AG04450 (cell line): ENCODE measurements around the gene RPS2. TPM values are rescaled to one million over a fixed set of nuclear protein-coding genes. Genes with fewer than 3 reads are reported as not detected.

ENCODE experiments used
- CTCF ChIA-PET: fragments of 300-600, 350-600 bp; formaldehyde crosslinking; extraction: SDS; loops from one replicate; lab custom pipeline; 2022; ENCODE audit warnings: antibody characterized with exemption, inconsistent platforms; lab: Charles Lee
- POLR2A ChIA-PET: fragments of 350-600 bp; formaldehyde crosslinking; extraction: SDS; loops from one replicate; lab custom pipeline; 2021; ENCODE audit warnings: antibody characterized with exemption, inconsistent platforms; lab: Yijun Ruan, JAX
- DNase-seq: peaks from one replicate; pipeline ENCODE4 v3.0.0-alpha.2; 2011; ENCODE audit warnings: low read depth, low spot score
- H3K27ac ChIP-seq: one replicate; pipeline ENCODE4 v1.5.1; 2012; ENCODE audit warnings: low read depth, low read length, control low read depth
- H3K27me3 ChIP-seq: one replicate; pipeline ENCODE4 v1.6.0; 2012; ENCODE audit warnings: low read length; ENCODE audit not compliant: control insufficient read depth, insufficient read depth
- H3K4me3 ChIP-seq: 2 replicates; pipeline ENCODE4 v1.5.1; 2011; ENCODE audit warnings: mild to moderate bottlenecking, low read depth, low read length, control low read depth
- H3K9me3 ChIP-seq: 2 replicates; pipeline ENCODE4 v1.5.1; 2012; ENCODE audit warnings: low read length; ENCODE audit not compliant: control insufficient read depth, insufficient read depth
- polyA plus RNA-seq: library from polyadenylated mRNA; depleted of rRNA; stranded (reverse); fragments of >200 nt; gene quantifications from 2 replicates; pipeline ENCODE4 v1.2.3, GENCODE V29; 2011
- TF ChIP-seq, protein P1 (sequence below): IDR thresholded peaks from 2 replicates; pipeline ENCODE4 v1.5.1; 2011; ENCODE audit warnings: low read depth, low read length, control low read depth, inconsistent platforms

The RPS2 gene
- polyA plus RNA-seq, 1 experiment = 2,494 TPM

DNA sequence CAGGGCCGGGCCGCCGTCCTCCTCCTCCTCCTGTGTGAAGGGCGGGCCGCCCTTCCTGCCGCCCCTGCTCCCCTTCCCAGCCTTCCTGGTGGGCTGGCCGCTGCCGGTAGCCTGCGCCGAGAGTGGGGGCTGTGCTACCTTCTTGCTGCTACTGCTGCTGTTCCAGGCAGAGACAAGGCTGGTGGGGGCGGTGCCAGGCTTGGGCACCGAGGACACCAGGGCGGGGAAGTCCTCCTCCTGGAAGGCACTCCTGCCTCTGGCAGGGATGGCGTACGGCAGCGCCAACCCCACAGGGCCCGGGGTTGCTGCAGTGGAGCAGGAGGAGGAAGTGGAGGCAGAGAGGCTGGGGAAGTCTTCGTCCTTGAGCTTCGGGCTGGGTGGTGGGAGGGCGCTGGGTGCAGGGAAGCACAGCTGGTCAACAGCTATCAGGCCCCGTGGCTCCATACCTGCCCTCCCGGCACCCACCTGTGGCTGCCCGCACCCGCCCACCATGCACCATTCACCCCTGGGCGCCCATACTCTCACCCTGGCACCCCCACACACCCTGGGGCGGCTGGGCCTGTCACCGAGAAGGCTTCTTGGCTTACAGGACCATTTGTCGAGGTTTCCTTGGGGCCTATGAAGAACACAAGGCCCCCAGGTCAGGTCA, 35.4 kb upstream of the RPS2 start:
- Histone ChIP-seq H3K27ac (no peak overlapping the region), H3K4me3 (no peak overlapping the region), H3K9me3 (no peaks in the 10 kb centered on the region; the same call in 1 of the 2 replicates), H3K27me3 (no peaks in the 10 kb centered on the region)
- ChIA-PET CTCF (interaction anchor here (0.7 kb wide), 1 partner anchor 141 kb away, joined by 4 read pairs; no protein-coding TSS in a partner anchor), POLR2A (no interaction called here)
- TF ChIP-seq, protein P1, sequence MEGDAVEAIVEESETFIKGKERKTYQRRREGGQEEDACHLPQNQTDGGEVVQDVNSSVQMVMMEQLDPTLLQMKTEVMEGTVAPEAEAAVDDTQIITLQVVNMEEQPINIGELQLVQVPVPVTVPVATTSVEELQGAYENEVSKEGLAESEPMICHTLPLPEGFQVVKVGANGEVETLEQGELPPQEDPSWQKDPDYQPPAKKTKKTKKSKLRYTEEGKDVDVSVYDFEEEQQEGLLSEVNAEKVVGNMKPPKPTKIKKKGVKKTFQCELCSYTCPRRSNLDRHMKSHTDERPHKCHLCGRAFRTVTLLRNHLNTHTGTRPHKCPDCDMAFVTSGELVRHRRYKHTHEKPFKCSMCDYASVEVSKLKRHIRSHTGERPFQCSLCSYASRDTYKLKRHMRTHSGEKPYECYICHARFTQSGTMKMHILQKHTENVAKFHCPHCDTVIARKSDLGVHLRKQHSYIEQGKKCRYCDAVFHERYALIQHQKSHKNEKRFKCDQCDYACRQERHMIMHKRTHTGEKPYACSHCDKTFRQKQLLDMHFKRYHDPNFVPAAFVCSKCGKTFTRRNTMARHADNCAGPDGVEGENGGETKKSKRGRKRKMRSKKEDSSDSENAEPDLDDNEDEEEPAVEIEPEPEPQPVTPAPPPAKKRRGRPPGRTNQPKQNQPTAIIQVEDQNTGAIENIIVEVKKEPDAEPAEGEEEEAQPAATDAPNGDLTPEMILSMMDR = no peak
- DNase-seq = no peak

DNA sequence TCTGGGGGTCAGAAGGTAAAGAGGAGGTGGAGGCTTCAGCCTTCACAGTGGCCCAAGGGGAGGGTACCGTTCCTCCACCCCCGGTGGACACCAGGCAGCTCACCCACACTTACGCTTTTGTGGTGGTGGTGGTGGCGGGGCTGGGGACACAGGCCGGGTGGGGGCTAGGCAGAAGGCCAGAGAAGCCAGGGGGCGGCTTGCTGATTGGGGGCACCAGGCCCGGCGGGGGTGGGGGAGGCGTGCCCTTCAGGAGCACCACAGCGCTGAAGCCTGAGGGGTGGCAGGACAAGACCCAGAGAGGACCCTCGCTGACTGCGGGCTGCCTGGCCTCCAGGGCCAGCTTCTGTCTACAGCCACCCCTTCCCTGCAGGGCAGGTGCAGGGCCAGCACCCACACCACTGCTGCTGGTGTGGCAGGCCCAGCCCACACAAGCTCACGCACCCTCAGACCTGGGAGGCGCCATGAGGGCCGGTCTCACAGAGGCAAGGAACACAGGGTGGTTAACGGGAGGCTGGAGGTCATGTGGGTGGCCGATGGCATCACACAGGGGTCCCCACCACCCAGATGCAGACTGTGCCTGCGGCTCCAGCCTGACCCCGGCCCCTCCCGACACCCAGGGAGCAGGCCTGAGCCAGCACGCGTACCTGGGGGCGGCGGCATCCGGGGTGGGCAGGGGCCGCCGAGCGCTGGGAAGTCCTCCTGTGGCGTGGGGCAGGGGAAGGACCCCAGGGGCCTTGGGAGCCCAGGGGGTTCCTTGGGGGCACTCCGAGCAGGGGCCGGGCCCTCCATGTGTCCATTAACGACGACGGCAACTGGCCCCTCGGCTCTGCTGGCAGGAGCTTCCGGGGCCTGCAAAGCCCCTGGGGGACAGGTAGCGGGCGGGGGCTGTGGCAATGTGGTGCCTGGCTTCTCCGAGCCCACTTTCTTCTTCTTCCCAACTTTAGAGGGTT, 34.5 kb upstream of the RPS2 start:
- Histone ChIP-seq H3K27ac (no peak overlapping the region), H3K4me3 (no peak overlapping the region), H3K27me3 (no peaks in the 10 kb centered on the region), H3K9me3 (no peaks in the 10 kb centered on the region; the same call in 1 of the 2 replicates)
- ChIA-PET POLR2A (no interaction called here), CTCF (interaction anchor here (0.7 to 1.0 kb wide), 2 partner anchors 141 kb away, joined by 4 read pairs; no protein-coding TSS in a partner anchor)
- no peak for DNase-seq
- TF ChIP-seq, protein P1 = no peak

DNA sequence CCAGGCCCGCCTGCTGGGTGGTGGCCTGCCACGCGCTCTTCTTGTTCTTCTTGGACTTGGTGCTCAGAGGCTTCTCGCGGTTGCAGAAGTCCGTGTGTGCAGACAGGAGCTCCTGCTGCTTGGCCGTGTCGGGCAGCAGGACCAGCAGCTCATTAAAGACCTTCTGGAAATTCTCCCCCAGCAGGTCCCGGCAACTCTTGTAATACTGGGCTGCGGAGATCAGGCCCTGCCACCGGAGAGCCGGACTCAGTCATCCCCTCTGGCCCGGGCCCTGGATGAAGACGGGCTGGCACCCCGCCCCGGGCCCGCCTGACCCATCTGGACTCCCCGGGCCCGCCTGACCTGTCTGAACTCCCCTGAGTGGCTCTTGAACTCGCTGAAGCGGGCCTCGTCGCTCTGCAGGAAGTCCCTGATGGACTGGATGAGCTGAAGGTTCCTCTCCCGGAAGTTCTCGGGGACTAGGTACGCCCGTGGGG, 33.8 kb upstream of the RPS2 start:
- ChIA-PET CTCF (interaction anchor here (1.0 kb wide), 1 partner anchor 142 kb away, joined by 4 read pairs; no protein-coding TSS in a partner anchor), POLR2A (no interaction called here)
- H3K4me3 ChIP-seq = no peak overlapping the region
- no peak overlapping the region for H3K27ac ChIP-seq
- TF ChIP-seq, protein P1 = no peak
- no peak for DNase-seq
- no peaks in the 10 kb centered on the region; the same call in 1 of the 2 replicates for H3K9me3 ChIP-seq
- H3K27me3 ChIP-seq = no peaks in the 10 kb centered on the region

DNA sequence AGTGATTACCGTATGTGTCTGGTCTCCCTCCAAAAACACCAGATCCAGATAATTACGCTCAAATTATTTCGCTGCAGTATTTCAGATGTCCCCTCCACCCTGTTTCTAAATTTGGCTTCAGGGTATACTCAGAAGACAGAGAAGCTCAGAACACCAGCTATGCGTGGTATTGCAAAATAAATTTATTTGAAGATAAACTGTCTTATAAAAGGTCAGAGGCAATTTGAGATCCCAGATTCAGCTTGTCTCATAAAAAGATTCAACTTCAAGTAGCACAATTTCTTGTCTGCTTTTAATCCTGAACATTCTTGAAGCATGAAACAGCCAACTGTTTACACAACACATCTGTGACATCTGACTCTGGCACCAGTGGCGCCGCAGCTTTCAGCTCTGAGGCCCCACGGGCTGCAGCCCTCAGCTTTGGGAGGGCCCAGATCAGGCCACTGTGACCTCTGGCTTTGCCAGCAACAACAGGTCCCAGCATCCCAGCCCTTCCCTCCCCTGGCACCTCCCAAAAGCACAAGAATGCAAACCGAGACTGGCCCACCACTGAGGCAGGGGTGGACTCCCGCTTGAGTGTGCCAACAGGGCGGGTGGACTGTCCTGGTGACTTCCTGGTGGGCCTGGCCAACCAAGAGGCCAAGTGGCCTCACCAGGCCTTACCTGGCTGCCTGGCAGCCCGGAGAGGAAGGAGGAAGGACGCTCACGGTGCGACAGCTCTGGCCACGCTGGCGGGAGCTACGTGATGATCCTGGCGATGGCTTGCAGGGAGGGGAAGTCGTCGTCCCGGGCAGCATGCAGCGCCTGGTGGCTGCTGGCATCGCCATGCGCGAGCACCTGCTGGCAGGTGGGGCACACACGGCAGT, 33.1 kb upstream of the RPS2 start:
- POLR2A ChIA-PET = interaction anchor here (1.1 to 1.2 kb wide), 2 partner anchors 14 to 158 kb away, joined by 3 to 4 read pairs; partner anchors contain the start of genes GFER and TRAF7
- CTCF ChIA-PET = interaction anchor here (0.5 to 1.0 kb wide), 4 partner anchors 25 to 148 kb away, joined by 3 to 5 read pairs (median 4); no protein-coding TSS in a partner anchor
- no peak for DNase-seq
- Histone ChIP-seq H3K4me3 (no peak overlapping the region), H3K27me3 (no peaks in the 10 kb centered on the region), H3K27ac (peak overlapping the region; percentile 57), H3K9me3 (peaks cover 5% of the 10 kb centered on the region; the same call in 1 of the 2 replicates)
- TF ChIP-seq, protein P1 = no peak
